HUES48 (cell line): ENCODE measurements around the gene VSIR.

Experiments used
- H3K27ac ChIP-seq: one replicate; pipeline ENCODE4 v1.7.0; 2013; ENCODE audit warnings: low read depth, low read length, inconsistent platforms
- H3K27me3 ChIP-seq: 2 replicates; pipeline ENCODE4 v1.6.1; 2013; ENCODE audit warnings: mild to moderate bottlenecking, low read length; ENCODE audit not compliant: control insufficient read depth, insufficient read depth
- H3K36me3 ChIP-seq: 2 replicates; pipeline ENCODE4 v1.6.1; 2013; ENCODE audit warnings: low read length; ENCODE audit not compliant: control insufficient read depth, insufficient read depth
- H3K4me1 ChIP-seq: 2 replicates; pipeline ENCODE4 v1.6.1; 2013; ENCODE audit warnings: mild to moderate bottlenecking, low read length; ENCODE audit not compliant: control insufficient read depth, insufficient read depth
- H3K4me3 ChIP-seq: 2 replicates; pipeline ENCODE4 v1.5.1; 2013; ENCODE audit warnings: mild to moderate bottlenecking, low read depth, low read length
- H3K9ac ChIP-seq: 2 replicates; pipeline ENCODE4 v1.6.1; 2013; ENCODE audit warnings: mild to moderate bottlenecking, low read depth, low read length, moderate library complexity
- H3K9me3 ChIP-seq: 2 replicates; pipeline ENCODE4 v1.6.1; 2013; ENCODE audit warnings: low read length; ENCODE audit not compliant: control insufficient read depth, insufficient read depth

VSIR gene

GRCh38 chr10:71749396-71749795 lies 23.9 kb downstream of the VSIR start:
- Histone ChIP-seq H3K36me3 (no peaks in the 10 kb centered on the region), H3K4me1 (peaks cover 12% of the 10 kb centered on the region; the same call in 1 of the 2 replicates), H3K4me3 (no peak overlapping the region), H3K9me3 (no peaks in the 10 kb centered on the region), H3K9ac (no peak overlapping the region), H3K27me3 (no peaks in the 10 kb centered on the region), H3K27ac (no peak overlapping the region)

GRCh38 chr10:71748671-71749191 lies 24.6 kb downstream of the VSIR start:
- H3K9me3 ChIP-seq = no peaks in the 10 kb centered on the region
- H3K27ac ChIP-seq = no peak overlapping the region
- H3K36me3 ChIP-seq = no peaks in the 10 kb centered on the region
- H3K9ac ChIP-seq = no peak overlapping the region
- H3K4me1 ChIP-seq = peaks cover 12% of the 10 kb centered on the region; the same call in 1 of the 2 replicates
- no peaks in the 10 kb centered on the region for H3K27me3 ChIP-seq
- no peak overlapping the region for H3K4me3 ChIP-seq

DNA sequence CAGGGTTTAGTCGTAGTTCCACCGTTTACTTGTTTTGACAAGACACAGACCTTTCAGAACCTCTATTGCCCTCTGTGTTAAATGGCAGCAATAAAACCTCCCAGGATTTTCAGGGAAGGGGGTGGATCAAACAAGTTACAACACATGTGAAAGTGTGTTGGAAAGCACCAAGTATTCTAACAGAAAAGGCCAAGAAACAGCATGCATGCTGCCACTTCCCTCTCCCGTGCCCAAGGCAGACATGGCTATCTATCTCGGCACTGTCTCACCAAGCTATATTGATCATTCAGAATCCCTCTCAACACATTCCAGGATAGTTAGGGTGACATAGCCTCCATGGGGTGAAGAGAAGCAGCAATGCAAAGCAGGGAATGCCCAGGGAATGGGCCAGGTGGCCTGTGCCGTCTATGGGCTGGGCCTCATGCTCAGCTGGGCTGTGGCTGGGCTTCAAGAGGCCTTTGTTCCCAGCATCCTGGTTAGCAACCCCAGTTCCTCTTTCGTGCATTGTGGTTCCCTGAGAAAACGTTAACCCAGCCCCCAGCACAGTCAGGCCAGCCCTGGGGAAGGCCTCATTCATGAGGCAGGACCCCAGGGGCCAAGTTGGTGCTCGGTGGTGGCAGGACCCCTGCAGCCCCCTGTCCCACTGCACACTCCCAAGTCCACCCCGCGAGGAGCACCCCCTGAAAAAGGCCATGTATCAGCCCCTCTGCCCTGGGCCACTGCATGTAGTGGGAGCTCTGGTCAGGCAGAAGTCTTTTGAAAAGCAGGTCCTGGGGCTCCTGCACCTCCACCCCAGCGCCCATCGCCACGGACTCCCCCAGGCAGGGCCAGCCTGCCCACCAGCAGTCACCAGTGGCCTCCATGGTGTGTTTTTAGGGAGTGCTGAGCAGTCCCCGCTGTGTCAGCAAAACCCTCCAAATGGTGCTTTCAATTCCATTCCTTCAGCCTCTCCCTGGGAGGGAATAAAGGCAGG lies 25.5 kb downstream of the VSIR start:
- Histone ChIP-seq H3K27ac (no peak overlapping the region), H3K36me3 (no peaks in the 10 kb centered on the region), H3K27me3 (no peaks in the 10 kb centered on the region), H3K4me3 (no peak overlapping the region), H3K9ac (no peak overlapping the region), H3K9me3 (no peaks in the 10 kb centered on the region), H3K4me1 (peaks cover 12% of the 10 kb centered on the region; the same call in 1 of the 2 replicates)

- Histone ChIP-seq H3K9ac (no peak overlapping the region), H3K36me3 (no peaks in the 10 kb centered on the region), H3K9me3 (no peaks in the 10 kb centered on the region), H3K4me1 (peaks cover 12% of the 10 kb centered on the region; the same call in 1 of the 2 replicates), H3K27me3 (no peaks in the 10 kb centered on the region), H3K4me3 (no peak overlapping the region), H3K27ac (no peak overlapping the region)
Observed at GRCh38 chr10:71747039-71747531, 26.2 kb downstream of the VSIR start.

GRCh38 chr10:71746344-71747037 lies 26.8 kb downstream of the VSIR start:
- no peaks in the 10 kb centered on the region for H3K36me3 ChIP-seq
- H3K4me1 ChIP-seq = peaks cover 12% of the 10 kb centered on the region; the same call in 1 of the 2 replicates
- no peak overlapping the region for H3K27ac ChIP-seq
- no peak overlapping the region for H3K9ac ChIP-seq
- no peaks in the 10 kb centered on the region for H3K27me3 ChIP-seq
- no peaks in the 10 kb centered on the region for H3K9me3 ChIP-seq
- H3K4me3 ChIP-seq = no peak overlapping the region

- Histone ChIP-seq H3K36me3 (no peaks in the 10 kb centered on the region), H3K9ac (no peak overlapping the region)
Observed at GRCh38 chr10:71745664-71746250, 27.6 kb downstream of the VSIR start.

GRCh38 chr10:71744897-71745663 lies 28.2 kb downstream of the VSIR start:
- Histone ChIP-seq H3K4me1 (peaks cover 12% of the 10 kb centered on the region; the same call in 1 of the 2 replicates), H3K4me3 (no peak overlapping the region), H3K36me3 (no peaks in the 10 kb centered on the region), H3K9ac (no peak overlapping the region), H3K9me3 (no peaks in the 10 kb centered on the region), H3K27ac (no peak overlapping the region), H3K27me3 (no peaks in the 10 kb centered on the region)

More at GRCh38 chr10:71745664-71746250, 27.6 kb downstream of the VSIR start:
- H3K9me3 ChIP-seq = no peaks in the 10 kb centered on the region
- no peaks in the 10 kb centered on the region for H3K27me3 ChIP-seq
- no peak overlapping the region for H3K4me3 ChIP-seq
- no peak overlapping the region for H3K27ac ChIP-seq
- peaks cover 12% of the 10 kb centered on the region; the same call in 1 of the 2 replicates for H3K4me1 ChIP-seq

DNA sequence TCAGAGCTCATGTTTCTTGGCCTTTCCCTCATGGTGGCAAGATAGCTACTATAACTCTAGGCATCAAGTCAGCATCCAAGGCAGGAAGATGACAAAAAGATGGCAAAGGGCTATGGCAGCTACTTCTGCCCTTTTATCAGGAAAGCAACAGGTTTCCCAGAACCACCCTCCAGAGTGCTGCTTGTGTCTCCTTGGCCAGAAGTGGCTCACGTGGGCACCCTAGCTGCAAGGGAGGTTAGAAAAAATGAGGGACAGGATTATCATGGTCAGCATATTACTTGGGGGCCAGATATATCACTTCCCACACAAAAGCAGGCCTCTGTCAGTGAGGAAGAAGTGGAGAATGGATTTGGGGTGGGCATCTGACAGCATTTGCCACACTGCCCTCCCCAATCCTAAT lies 29.5 kb downstream of the VSIR start:
- Histone ChIP-seq H3K27ac (no peak overlapping the region), H3K4me1 (peaks cover 12% of the 10 kb centered on the region; the same call in 1 of the 2 replicates), H3K36me3 (no peaks in the 10 kb centered on the region), H3K9ac (no peak overlapping the region), H3K4me3 (no peak overlapping the region), H3K27me3 (no peaks in the 10 kb centered on the region), H3K9me3 (no peaks in the 10 kb centered on the region)

GRCh38 chr10:71743089-71743838 lies 30.1 kb downstream of the VSIR start:
- Histone ChIP-seq H3K4me3 (no peak overlapping the region), H3K27me3 (no peaks in the 10 kb centered on the region), H3K9ac (no peak overlapping the region), H3K4me1 (peaks cover 7% of the 10 kb centered on the region; the same call in 1 of the 2 replicates), H3K27ac (no peak overlapping the region), H3K36me3 (no peaks in the 10 kb centered on the region), H3K9me3 (no peaks in the 10 kb centered on the region)
